Hepatocyte (in vitro differentiated cells): Measurements from ENCODE around the gene CCNG1. TPM values are rescaled to one million over a fixed set of nuclear protein-coding genes. Genes with fewer than 3 reads are reported as not detected.
A peak's percentile ranks its signal among the peaks of the same experiment; 100 is the strongest.
"Not testable (repeated sequence)": the region's sequence is repeated elsewhere in the genome, so short reads cannot be mapped to it uniquely, and the experiment has no call there.

Source experiments
- DNase-seq: peaks from one replicate; pipeline ENCODE4 v3.0.0-alpha.2; 2016; ENCODE audit warnings: low spot score
- H2AFZ ChIP-seq: fragments of 200-600 bp; sonication (generic); 2 replicates; pipeline ENCODE4 v1.6.0; 2016; ENCODE audit warnings: antibody characterized with exemption, mild to moderate bottlenecking
- H3K27ac ChIP-seq: fragments of 200-600 bp; sonication (generic); 2 replicates; pipeline ENCODE4 v1.5.1; 2016; ENCODE audit warnings: mild to moderate bottlenecking
- H3K27me3 ChIP-seq: fragments of 200-600 bp; sonication (generic); 2 replicates; pipeline ENCODE4 v1.6.1; 2016
- H3K36me3 ChIP-seq: fragments of 200-600 bp; sonication (generic); replicated peaks from 2 replicates; pipeline ENCODE4 v1.5.1; 2016; ENCODE audit warnings: low read depth; ENCODE audit not compliant: insufficient read depth
- H3K4me1 ChIP-seq: fragments of 200-600 bp; sonication (generic); 2 replicates; pipeline ENCODE4 v1.5.1; 2016; ENCODE audit warnings: mild to moderate bottlenecking, moderate library complexity; ENCODE audit not compliant: insufficient read depth
- H3K4me2 ChIP-seq: fragments of 200-600 bp; sonication (generic); 2 replicates; pipeline ENCODE4 v1.6.0; 2016
- H3K4me3 ChIP-seq: fragments of 200-600 bp; sonication (generic); 2 replicates; pipeline ENCODE4 v1.5.1; 2016; ENCODE audit warnings: mild to moderate bottlenecking
- H3K79me2 ChIP-seq: fragments of 200-600 bp; sonication (generic); 2 replicates; pipeline ENCODE4 v1.6.0; 2017; ENCODE audit warnings: mild to moderate bottlenecking
- H3K9me2 ChIP-seq: fragments of 200-600 bp; sonication (generic); replicated peaks from 2 replicates; pipeline ENCODE4 v1.6.0; 2017; ENCODE audit warnings: mild to moderate bottlenecking; ENCODE audit not compliant: insufficient read depth
- H3K9me3 ChIP-seq: fragments of 200-600 bp; sonication (generic); 2 replicates; pipeline ENCODE4 v1.5.1; 2016; ENCODE audit warnings: low read depth, mild to moderate bottlenecking
- H4K20me1 ChIP-seq: fragments of 200-600 bp; sonication (generic); 2 replicates; pipeline ENCODE4 v1.6.0; 2016; ENCODE audit warnings: mild to moderate bottlenecking; ENCODE audit not compliant: insufficient read depth, poor library complexity, severe bottlenecking
- EZH2 ChIP-seq: fragments of 200-600 bp; sonication (generic); IDR thresholded peaks from 2 replicates; pipeline ENCODE4 v1.6.1; 2016; ENCODE audit warnings: antibody characterized with exemption, mild to moderate bottlenecking, borderline replicate concordance
- EZH2phosphoT487 ChIP-seq: fragments of 200-600 bp; sonication (generic); IDR thresholded peaks from one replicate; pipeline ENCODE4 v1.6.1; 2018; ENCODE audit warnings: antibody characterized with exemption, mild to moderate bottlenecking, low read depth, moderate library complexity; ENCODE audit not compliant: unreplicated experiment, severe bottlenecking
- WGBS: methylation state at CpG from one replicate; pipeline ENCODE4 v1.1.6; 2016; ENCODE audit warnings: low lambda C conversion rate; ENCODE audit errors: missing lambda C conversion rate; 5-methylcytosine and 5-hydroxymethylcytosine counted together
- polyA plus RNA-seq: library from polyadenylated mRNA; unstranded; fragments of >200 nt; fragmentation: Nextera tagmentation; extraction: Ambion mirVana; gene quantifications from 2 replicates; pipeline ENCODE4 v1.2.1, GENCODE V29; 2016
- total RNA-seq: library from RNA; depleted of rRNA; stranded (reverse); fragments of >200 nt; gene quantifications from 2 replicates; pipeline ENCODE4 v1.2.3, GENCODE V29; 2014
- TF ChIP-seq, protein P1 (sequence below): fragments of 200-600 bp; sonication (generic); IDR thresholded peaks from 2 replicates; pipeline ENCODE4 v1.5.1; 2016; ENCODE audit warnings: antibody characterized with exemption, mild to moderate bottlenecking; ENCODE audit not compliant: poor library complexity

CCNG1 gene
- total and polyA plus RNA-seq, 2 experiments from 2014 or later: 158 to 390 TPM

DNA sequence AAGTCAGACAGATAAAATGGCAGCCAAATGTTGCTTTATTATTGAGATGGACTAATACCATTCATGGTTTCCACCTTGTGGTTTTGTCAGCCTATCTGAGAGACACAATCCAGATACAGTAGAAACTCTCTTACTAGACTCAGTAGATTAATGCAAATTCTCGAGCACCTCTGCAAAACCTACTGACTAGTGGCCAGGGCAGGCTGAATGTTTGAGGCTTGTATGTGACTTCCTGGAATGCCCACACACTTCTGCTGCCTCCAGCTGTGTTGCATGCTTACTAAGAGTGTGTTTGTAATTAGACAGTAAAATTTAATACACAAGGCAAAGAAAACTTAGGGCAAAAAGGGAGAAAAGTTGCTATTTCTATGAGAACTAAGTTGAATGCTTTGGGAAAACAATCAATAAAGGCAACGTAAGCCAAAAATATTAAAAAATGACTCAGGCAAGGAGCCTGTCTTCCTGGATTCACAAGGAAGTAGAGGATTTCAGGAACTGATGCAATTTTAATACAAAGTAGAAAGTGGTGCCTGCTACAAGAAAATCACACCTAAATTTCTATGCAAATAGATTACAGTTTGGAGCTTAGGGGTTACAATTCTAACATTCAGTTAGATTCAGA, 30.2 kb upstream of the CCNG1 start:
- Histone ChIP-seq H3K9me2 (no peaks in the 10 kb centered on the region), H3K79me2 (no peaks in the 10 kb centered on the region), H3K27me3 (no peaks in the 10 kb centered on the region), H4K20me1 (no peaks in the 10 kb centered on the region), H3K4me3 (no peak overlapping the region), H3K36me3 (no peaks in the 10 kb centered on the region), H3K4me1 (peaks cover 4% of the 10 kb centered on the region), H3K4me2 (no peak overlapping the region), H3K9me3 (no peaks in the 10 kb centered on the region), H2AFZ (no peak overlapping the region), H3K27ac (no peak overlapping the region)
- 43% methylated on average over 2 of the region's 2 CpGs for WGBS
- no peak for DNase-seq
- TF ChIP-seq, protein P1, sequence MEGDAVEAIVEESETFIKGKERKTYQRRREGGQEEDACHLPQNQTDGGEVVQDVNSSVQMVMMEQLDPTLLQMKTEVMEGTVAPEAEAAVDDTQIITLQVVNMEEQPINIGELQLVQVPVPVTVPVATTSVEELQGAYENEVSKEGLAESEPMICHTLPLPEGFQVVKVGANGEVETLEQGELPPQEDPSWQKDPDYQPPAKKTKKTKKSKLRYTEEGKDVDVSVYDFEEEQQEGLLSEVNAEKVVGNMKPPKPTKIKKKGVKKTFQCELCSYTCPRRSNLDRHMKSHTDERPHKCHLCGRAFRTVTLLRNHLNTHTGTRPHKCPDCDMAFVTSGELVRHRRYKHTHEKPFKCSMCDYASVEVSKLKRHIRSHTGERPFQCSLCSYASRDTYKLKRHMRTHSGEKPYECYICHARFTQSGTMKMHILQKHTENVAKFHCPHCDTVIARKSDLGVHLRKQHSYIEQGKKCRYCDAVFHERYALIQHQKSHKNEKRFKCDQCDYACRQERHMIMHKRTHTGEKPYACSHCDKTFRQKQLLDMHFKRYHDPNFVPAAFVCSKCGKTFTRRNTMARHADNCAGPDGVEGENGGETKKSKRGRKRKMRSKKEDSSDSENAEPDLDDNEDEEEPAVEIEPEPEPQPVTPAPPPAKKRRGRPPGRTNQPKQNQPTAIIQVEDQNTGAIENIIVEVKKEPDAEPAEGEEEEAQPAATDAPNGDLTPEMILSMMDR: no peak
- no peak for TF ChIP-seq EZH2
- TF ChIP-seq EZH2phosphoT487: no peak

GRCh38 chr5:163408311-163408923, 29.0 kb upstream of the CCNG1 start:
- Histone ChIP-seq H3K9me3 (no peaks in the 10 kb centered on the region), H3K9me2 (no peaks in the 10 kb centered on the region), H3K27ac (no peak overlapping the region), H3K4me1 (peaks cover 4% of the 10 kb centered on the region), H2AFZ (no peak overlapping the region), H3K36me3 (no peaks in the 10 kb centered on the region), H3K4me3 (no peak overlapping the region), H3K4me2 (peak overlapping the region; percentile 66), H3K27me3 (no peaks in the 10 kb centered on the region), H3K79me2 (no peaks in the 10 kb centered on the region), H4K20me1 (no peaks in the 10 kb centered on the region)
- TF ChIP-seq, protein P1: peak; percentile 89
- no peak for TF ChIP-seq EZH2phosphoT487
- WGBS: 20% methylated on average over 9 of the region's 9 CpGs
- DNase-seq: peak; percentile 68

DNA sequence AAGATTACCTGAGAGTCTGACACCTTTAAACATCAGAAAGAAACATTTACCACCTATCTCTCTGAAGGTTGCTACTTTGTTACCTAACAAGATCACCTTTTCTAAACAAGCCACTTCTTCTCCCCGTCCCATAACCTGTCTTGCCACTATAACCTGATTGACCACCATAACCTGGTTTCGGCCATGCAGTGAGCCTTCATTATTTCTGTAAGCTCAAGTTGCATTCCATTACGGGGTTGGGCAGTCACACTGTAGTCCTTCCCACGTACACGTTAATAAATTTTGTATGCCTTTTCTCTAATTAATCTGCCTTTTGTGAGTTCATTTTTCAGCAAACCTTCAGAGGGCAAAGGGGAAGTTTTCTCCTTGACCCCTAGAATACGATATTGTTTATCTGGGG, 28.0 kb upstream of the CCNG1 start:
- WGBS: 64% methylated on average over 6 of the region's 6 CpGs
- H3K27me3 ChIP-seq: no peaks in the 10 kb centered on the region
- DNase-seq: no peak
- H4K20me1 ChIP-seq: no peaks in the 10 kb centered on the region
- no peaks in the 10 kb centered on the region for H3K79me2 ChIP-seq
- no peak overlapping the region for H2AFZ ChIP-seq
- no peak for TF ChIP-seq EZH2phosphoT487
- H3K4me3 ChIP-seq: no peak overlapping the region
- H3K4me2 ChIP-seq: no peak overlapping the region
- H3K4me1 ChIP-seq: peaks cover 4% of the 10 kb centered on the region
- H3K27ac ChIP-seq: peak overlapping the region; percentile 2
- H3K9me3 ChIP-seq: no peaks in the 10 kb centered on the region
- no peaks in the 10 kb centered on the region for H3K9me2 ChIP-seq
- no peaks in the 10 kb centered on the region for H3K36me3 ChIP-seq

- no peaks in the 10 kb centered on the region for H3K9me2 ChIP-seq
- H3K4me2 ChIP-seq: no peak overlapping the region
- no peaks in the 10 kb centered on the region for H3K9me3 ChIP-seq
- no peaks in the 10 kb centered on the region for H4K20me1 ChIP-seq
- H3K79me2 ChIP-seq: no peaks in the 10 kb centered on the region
- WGBS: 76% methylated on average over 2 of the region's 2 CpGs
- peaks cover 4% of the 10 kb centered on the region for H3K27me3 ChIP-seq
- H3K27ac ChIP-seq: no peak overlapping the region
- no peak for DNase-seq
- H3K4me1 ChIP-seq: peaks cover 4% of the 10 kb centered on the region
- no peaks in the 10 kb centered on the region for H3K36me3 ChIP-seq
- TF ChIP-seq, protein P1: no peak
- no peak for TF ChIP-seq EZH2phosphoT487
- no peak for TF ChIP-seq EZH2
- no peak overlapping the region for H3K4me3 ChIP-seq
- H2AFZ ChIP-seq: no peak overlapping the region
Measured at GRCh38 chr5:163410505-163410904, 26.9 kb upstream of the CCNG1 start.

- not testable (repeated sequence) for H3K9me3 ChIP-seq, H3K4me1 ChIP-seq, H2AFZ ChIP-seq, H3K27ac ChIP-seq, H3K9me2 ChIP-seq, H4K20me1 ChIP-seq, DNase-seq, H3K27me3 ChIP-seq, H3K36me3 ChIP-seq, H3K4me3 ChIP-seq, H3K79me2 ChIP-seq
- peak overlapping the region; percentile 65 for H3K4me2 ChIP-seq
- WGBS: 23% methylated on average over 15 of the region's 15 CpGs
Measured at GRCh38 chr5:163415673-163416072, 21.7 kb upstream of the CCNG1 start.
